ENCODE results near the gene KRT84. TPM values are rescaled to one million over a fixed set of nuclear protein-coding genes. Genes with fewer than 3 reads are reported as not detected.

Gene KRT84
- total RNA-seq, 1 experiment from 2014 or later, result not detected

- CTCF ChIA-PET, result interaction anchor here (1.1 to 1.2 kb wide), 3 partner anchors 12 to 144 kb away, joined by 3 to 4 read pairs (median 3); no protein-coding TSS in a partner anchor
These were observed 25.3 kb downstream of the KRT84 start for GRCh38 chr12:52360106-52360662.

GRCh38 chr12:52359621-52360061 lies 25.8 kb downstream of the KRT84 start:
- no peak overlapping the region for H2AFZ ChIP-seq (ENCODE audit: low read depth, low read length, poor library complexity, severe bottlenecking)
- CTCF ChIA-PET, result interaction anchor here (1.2 kb wide), 1 partner anchor 13 kb away, joined by 4 read pairs; no protein-coding TSS in a partner anchor
- TF ChIP-seq POLR2AphosphoS5 (IDR thresholded peaks at IDR 0.05; ENCODE audit: low read depth, low read length), result no peak
- TF ChIP-seq EZH2 (IDR thresholded peaks at IDR 0.05), result no peak
- TF ChIP-seq FOSL1 (IDR thresholded peaks at IDR 0.05; ENCODE audit: low read depth), result no peak
- no peak for TF ChIP-seq CBX3 (IDR thresholded peaks at IDR 0.05; ENCODE audit: low read depth)
- TF ChIP-seq EZH2phosphoT487 (IDR thresholded peaks at IDR 0.05; ENCODE audit: borderline replicate concordance), result no peak
- TF ChIP-seq ZFX (IDR thresholded peaks at IDR 0.05), result no peak
- no peak for TF ChIP-seq ZNF274 (IDR thresholded peaks at IDR 0.05; ENCODE audit: low read depth, low read length)
- no peak for TF ChIP-seq CEBPB (IDR thresholded peaks at IDR 0.05; ENCODE audit: low read depth)
- TF ChIP-seq SRF (IDR thresholded peaks at IDR 0.05; ENCODE audit: low read depth), result no peak
- TF ChIP-seq MAX (IDR thresholded peaks at IDR 0.05), result no peak
- TF ChIP-seq RAD21 (IDR thresholded peaks at IDR 0.05; ENCODE audit: low read depth), result no peak
- no peak for TF ChIP-seq ELF1 (IDR thresholded peaks at IDR 0.05; ENCODE audit: borderline replicate concordance, low read depth)
- TF ChIP-seq POLR2A (IDR thresholded peaks at IDR 0.05; ENCODE audit: borderline replicate concordance, extremely low read depth, insufficient read depth, insufficient read length), result no peak
- TF ChIP-seq YY1 (IDR thresholded peaks at IDR 0.05; ENCODE audit: extremely low read depth, insufficient replicate concordance, low read depth, low read length), result no peak
- TF ChIP-seq REST (IDR thresholded peaks at IDR 0.05; ENCODE audit: low read depth), result no peak
- no peak for TF ChIP-seq ATF3 (IDR thresholded peaks at IDR 0.05)
- TF ChIP-seq JUND (IDR thresholded peaks at IDR 0.05), result no peak
- H3K9me2 ChIP-seq (ENCODE audit: insufficient read depth), result no peaks in the 10 kb centered on the region
- BruUV-seq (replicated peaks), result no TSS peak
- RAD21 ChIA-PET (ENCODE audit: low non-redundant PET in 1 of 2, low total read pairs in 2 of 2, uncharacterized antibody in 2 of 2, unreplicated experiment in 2 of 2), result no interaction called here
- ATAC-seq (no peak), DNase-seq (ENCODE audit: low read depth, low spot score) (no peak)
- no peak overlapping the region for H3K27ac ChIP-seq (ENCODE audit: low read depth, low read length)
- no peaks in the 10 kb centered on the region for H3K9me3 ChIP-seq (ENCODE audit: control insufficient read depth in 1 of 2, insufficient read depth in 1 of 2, low read depth in 1 of 2, low read length in 2 of 2)
- H3K36me3 ChIP-seq (ENCODE audit: control insufficient read depth in 1 of 2, insufficient read depth in 2 of 2, low read length in 2 of 2), result no peaks in the 10 kb centered on the region
- no peak overlapping the region for H3K4me2 ChIP-seq (ENCODE audit: low read length)
- no peak overlapping the region for H3K9ac ChIP-seq (ENCODE audit: low read length)
- no peak overlapping the region for H3K4me3 ChIP-seq (replicated peaks in 1 of 2; ENCODE audit: low read depth in 1 of 2, low read length in 2 of 2)
- no peaks in the 10 kb centered on the region for H3K27me3 ChIP-seq (ENCODE audit: insufficient read depth, low read length)
- intact Hi-C loops (cut with micrococcal nuclease), result no loop called here
- no peaks in the 10 kb centered on the region for H4K20me1 ChIP-seq (ENCODE audit: insufficient read depth)
- H3K79me2 ChIP-seq (ENCODE audit: insufficient read depth, low read length), result no peaks in the 10 kb centered on the region
- H3K4me1 ChIP-seq (ENCODE audit: control insufficient read depth in 1 of 2, insufficient read depth in 2 of 2, low read length in 2 of 2), result no peaks in the 10 kb centered on the region; a peak in 1 of 4 replicates
- POLR2A ChIA-PET, result no interaction called here

More at GRCh38 chr12:52360106-52360662, 25.3 kb downstream of the KRT84 start:
- no peak for DNase-seq (ENCODE audit: low read depth, low spot score)
- intact Hi-C loops (cut with micrococcal nuclease), result no loop called here
- Histone ChIP-seq H3K36me3 (ENCODE audit: control insufficient read depth in 1 of 2, insufficient read depth in 2 of 2, low read length in 2 of 2) (no peaks in the 10 kb centered on the region), H3K9me2 (ENCODE audit: insufficient read depth) (no peaks in the 10 kb centered on the region), H3K79me2 (ENCODE audit: insufficient read depth, low read length) (no peaks in the 10 kb centered on the region), H3K4me2 (ENCODE audit: low read length) (no peak overlapping the region), H4K20me1 (ENCODE audit: insufficient read depth) (no peaks in the 10 kb centered on the region), H3K9me3 (ENCODE audit: control insufficient read depth in 1 of 2, insufficient read depth in 1 of 2, low read depth in 1 of 2, low read length in 2 of 2) (no peaks in the 10 kb centered on the region), H3K4me1 (ENCODE audit: control insufficient read depth in 1 of 2, insufficient read depth in 2 of 2, low read length in 2 of 2) (no peaks in the 10 kb centered on the region; a peak in 1 of 4 replicates), H3K9ac (ENCODE audit: low read length) (no peak overlapping the region), H3K27me3 (ENCODE audit: insufficient read depth, low read length) (no peaks in the 10 kb centered on the region), H3K4me3 (replicated peaks in 1 of 2; ENCODE audit: low read depth in 1 of 2, low read length in 2 of 2) (no peak overlapping the region), H3K27ac (ENCODE audit: low read depth, low read length) (no peak overlapping the region), H2AFZ (ENCODE audit: low read depth, low read length, poor library complexity, severe bottlenecking) (no peak overlapping the region)
- no peak for TF ChIP-seq FOSL1 (IDR thresholded peaks at IDR 0.05; ENCODE audit: low read depth)
- no peak for TF ChIP-seq ZNF274 (IDR thresholded peaks at IDR 0.05; ENCODE audit: low read depth, low read length)
- TF ChIP-seq CBX3 (IDR thresholded peaks at IDR 0.05; ENCODE audit: low read depth), result no peak
- no peak for TF ChIP-seq JUND (IDR thresholded peaks at IDR 0.05)
- TF ChIP-seq TCF7L2 (IDR thresholded peaks at IDR 0.05; ENCODE audit: borderline replicate concordance, extremely low read depth, insufficient read depth, insufficient read length), result no peak
- TF ChIP-seq EGR1 (IDR thresholded peaks at IDR 0.05; ENCODE audit: low read depth), result no peak
- POLR2A ChIA-PET, result no interaction called here
- BruUV-seq (replicated peaks), result no TSS peak
- no peak for ATAC-seq
- RAD21 ChIA-PET (ENCODE audit: low non-redundant PET in 1 of 2, low total read pairs in 2 of 2, uncharacterized antibody in 2 of 2, unreplicated experiment in 2 of 2), result no interaction called here

Measured in HCT116 (cell line).